Prostate gland (tissue), 2 donors: ENCODE measurements around the gene NRXN3.

ENCODE experiments used
- CTCF ChIP-seq, 4 experiments: fragments of 200-600 bp in 2 of 4; fragments of 450-650 bp in 2 of 4; sonication (generic) in 2 of 4; IDR thresholded peaks; 1 replicate in 3 of 4; 2 replicates in 1 of 4; pipeline ENCODE4 v1.5.1; 2016 to 2019; ENCODE audit warnings: antibody characterized with exemption in 4 of 4, mild to moderate bottlenecking in 2 of 4, moderate library complexity in 2 of 4
- POLR2A ChIP-seq: fragments of 450-650 bp; IDR thresholded peaks from one replicate; pipeline ENCODE4 v1.6.1; 2016; ENCODE audit warnings: antibody characterized with exemption, mild to moderate bottlenecking

- no peak for TF ChIP-seq CTCF (IDR thresholded peaks at IDR 0.05)
- no peak for TF ChIP-seq POLR2A
Observed at GRCh38 chr14:79062226-79062625, 892.1 kb downstream of the NRXN3 start.
